Esophagus squamous epithelium (tissue), 4 donors: Measurements from ENCODE around the gene DPP4.

Source experiments
- POLR2A ChIP-seq, 4 donors: fragments of 450-650 bp; IDR thresholded peaks; one replicate each; pipeline ENCODE4 v1.6.1; 2017; ENCODE audit warnings: antibody characterized with exemption in 4 of 4, mild to moderate bottlenecking in 4 of 4, moderate library complexity in 3 of 4
- TF ChIP-seq, protein P1 (sequence below), 6 experiments: fragments of 450-650 bp in 4 of 6; fragments of 200-600 bp in 2 of 6; sonication (generic) in 2 of 6; IDR thresholded peaks; one replicate each; pipeline ENCODE4 v1.5.1; 2016 to 2019; ENCODE audit warnings: antibody characterized with exemption in 6 of 6, mild to moderate bottlenecking in 4 of 6, moderate library complexity in 4 of 6

GRCh38 chr2:161976917-161977316 is 97.1 kb downstream of the DPP4 start:
- TF ChIP-seq POLR2A (IDR thresholded peaks at IDR 0.05): no peak
- TF ChIP-seq, protein P1, sequence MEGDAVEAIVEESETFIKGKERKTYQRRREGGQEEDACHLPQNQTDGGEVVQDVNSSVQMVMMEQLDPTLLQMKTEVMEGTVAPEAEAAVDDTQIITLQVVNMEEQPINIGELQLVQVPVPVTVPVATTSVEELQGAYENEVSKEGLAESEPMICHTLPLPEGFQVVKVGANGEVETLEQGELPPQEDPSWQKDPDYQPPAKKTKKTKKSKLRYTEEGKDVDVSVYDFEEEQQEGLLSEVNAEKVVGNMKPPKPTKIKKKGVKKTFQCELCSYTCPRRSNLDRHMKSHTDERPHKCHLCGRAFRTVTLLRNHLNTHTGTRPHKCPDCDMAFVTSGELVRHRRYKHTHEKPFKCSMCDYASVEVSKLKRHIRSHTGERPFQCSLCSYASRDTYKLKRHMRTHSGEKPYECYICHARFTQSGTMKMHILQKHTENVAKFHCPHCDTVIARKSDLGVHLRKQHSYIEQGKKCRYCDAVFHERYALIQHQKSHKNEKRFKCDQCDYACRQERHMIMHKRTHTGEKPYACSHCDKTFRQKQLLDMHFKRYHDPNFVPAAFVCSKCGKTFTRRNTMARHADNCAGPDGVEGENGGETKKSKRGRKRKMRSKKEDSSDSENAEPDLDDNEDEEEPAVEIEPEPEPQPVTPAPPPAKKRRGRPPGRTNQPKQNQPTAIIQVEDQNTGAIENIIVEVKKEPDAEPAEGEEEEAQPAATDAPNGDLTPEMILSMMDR (IDR thresholded peaks at IDR 0.05): no peak
